ENCODE data around the gene MEP1B.

MEP1B gene

GRCh38 chr18:32257084-32257785, 67.4 kb downstream of the MEP1B start:
- no peak for TF ChIP-seq CTCF (IDR thresholded peaks at IDR 0.05; ENCODE audit: low read depth, low read length)

GRCh38 chr18:32258148-32258547, 68.3 kb downstream of the MEP1B start:
- TF ChIP-seq CTCF (IDR thresholded peaks at IDR 0.05; ENCODE audit: low read depth, low read length), result no peak
- DNase-seq (ENCODE audit: extremely low read depth, low read depth), result no peak

More at GRCh38 chr18:32257084-32257785, 67.4 kb downstream of the MEP1B start:
- no peak for DNase-seq (ENCODE audit: extremely low read depth, low read depth)

GRCh38 chr18:32258558-32259204, 68.8 kb downstream of the MEP1B start:
- DNase-seq (ENCODE audit: extremely low read depth, low read depth), result no peak
- TF ChIP-seq CTCF (IDR thresholded peaks at IDR 0.05; ENCODE audit: low read depth, low read length), result no peak

GRCh38 chr18:32259553-32259952, 69.7 kb downstream of the MEP1B start:
- no peak for TF ChIP-seq CTCF (IDR thresholded peaks at IDR 0.05; ENCODE audit: low read depth, low read length)
- no peak for DNase-seq (ENCODE audit: extremely low read depth, low read depth)

- no peak for DNase-seq (ENCODE audit: extremely low read depth, low read depth)
- no peak for TF ChIP-seq CTCF (IDR thresholded peaks at IDR 0.05; ENCODE audit: low read depth, low read length)
Observed at GRCh38 chr18:32261003-32261402, 71.2 kb downstream of the MEP1B start.

GRCh38 chr18:32262092-32262491, 72.3 kb downstream of the MEP1B start:
- no peak for DNase-seq (ENCODE audit: extremely low read depth, low read depth)
- no peak for TF ChIP-seq CTCF (IDR thresholded peaks at IDR 0.05; ENCODE audit: low read depth, low read length)

- no peak for TF ChIP-seq CTCF (IDR thresholded peaks at IDR 0.05; ENCODE audit: low read depth, low read length)
- no peak for DNase-seq (ENCODE audit: extremely low read depth, low read depth)
Observed at GRCh38 chr18:32264401-32264800, 74.6 kb downstream of the MEP1B start.

Data from AG09319 (cell line).